GM23248 (cell line): Measurements from ENCODE around the gene IL36B.

Experiments
- EZH2 ChIP-seq: fragments of 200-600 bp; sonication (generic); IDR thresholded peaks from 2 replicates; pipeline ENCODE4 v1.6.1; 2018; ENCODE audit warnings: antibody characterized with exemption, mild to moderate bottlenecking; ENCODE audit not compliant: insufficient read depth, poor library complexity, severe bottlenecking
- EZH2phosphoT487 ChIP-seq: fragments of 200-600 bp; sonication (generic); IDR thresholded peaks from 2 replicates; pipeline ENCODE4 v1.6.1; 2018; ENCODE audit warnings: antibody characterized with exemption, moderate library complexity, mild to moderate bottlenecking, low read depth; ENCODE audit not compliant: insufficient read depth

DNA sequence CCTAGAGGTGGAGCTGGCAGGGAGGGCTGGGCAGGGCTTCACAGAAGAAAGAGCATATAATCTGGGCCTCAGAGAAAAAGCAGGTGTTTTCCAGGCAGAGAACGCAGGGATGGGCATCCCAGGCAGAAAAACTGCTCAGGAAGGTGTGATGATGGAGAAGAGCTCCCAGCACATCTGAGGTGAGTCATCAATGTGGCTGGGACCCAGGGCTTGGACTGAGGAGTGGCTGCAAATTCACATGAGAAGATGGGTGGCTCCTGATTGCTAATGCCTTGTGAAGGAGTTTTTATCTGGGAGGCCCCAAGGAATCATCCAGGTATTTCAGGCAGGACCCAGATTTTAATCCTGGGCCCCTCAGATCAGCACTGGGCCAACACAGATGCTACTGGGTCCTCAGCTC lies 25.3 kb upstream of the IL36B start:
- TF ChIP-seq EZH2 = no peak
- no peak for TF ChIP-seq EZH2phosphoT487
